HG03108 (cell line): Measurements from ENCODE around the gene LRRC47.
"Not testable (repeated sequence)": the region's sequence is repeated elsewhere in the genome, so short reads cannot be mapped to it uniquely, and the experiment has no call there.

Experiments
- ATAC-seq: cut with Tn5 transposase; IDR thresholded peaks from one replicate; pipeline ENCODE4 v1.9.1; 2021; ENCODE audit warnings: moderate library complexity; ENCODE audit not compliant: unreplicated experiment

Gene LRRC47

DNA sequence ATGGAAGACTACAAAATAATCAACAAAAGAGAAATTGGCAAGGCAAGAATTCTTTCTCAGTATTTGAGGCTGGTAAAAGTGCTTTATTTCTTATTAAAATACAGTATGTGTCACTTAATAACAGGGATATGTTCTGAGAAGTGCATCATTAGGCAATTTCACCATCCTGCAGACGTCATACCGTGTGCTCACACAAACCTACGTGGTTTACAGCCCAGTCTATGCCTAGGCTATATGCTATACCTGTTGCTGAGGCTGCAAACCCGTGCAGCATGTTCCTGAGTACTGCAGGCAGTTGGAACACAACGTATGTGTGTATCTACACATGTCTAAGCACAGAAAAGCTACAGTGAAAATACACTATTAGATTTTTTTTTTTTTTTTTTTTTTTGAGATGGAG is 46.8 kb downstream of the LRRC47 start:
- no peak for ATAC-seq

GRCh38 chr1:3748316-3748900 is 47.9 kb downstream of the LRRC47 start:
- not testable (repeated sequence) for ATAC-seq

DNA sequence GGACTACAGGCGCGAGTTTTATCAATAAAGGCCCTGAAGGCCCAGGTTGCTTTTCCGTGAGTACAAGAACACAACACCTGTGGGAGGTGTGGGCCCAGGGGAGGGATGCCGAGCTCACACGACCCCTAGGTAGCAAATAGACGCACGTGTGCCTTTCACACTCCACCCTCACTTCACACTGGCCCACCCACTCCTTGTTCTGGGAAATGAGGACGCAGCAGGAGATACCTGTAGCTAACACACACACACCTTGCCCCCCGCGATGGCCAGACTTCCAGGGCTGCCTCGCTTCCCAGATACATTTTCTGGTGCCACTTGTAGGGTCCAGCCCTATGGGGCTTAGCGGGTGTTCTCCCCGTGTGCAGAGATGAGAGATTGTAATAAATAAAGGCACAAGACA is 48.4 kb downstream of the LRRC47 start:
- ATAC-seq = no peak

GRCh38 chr1:3747522-3747848 is 48.8 kb downstream of the LRRC47 start:
- no peak for ATAC-seq

DNA sequence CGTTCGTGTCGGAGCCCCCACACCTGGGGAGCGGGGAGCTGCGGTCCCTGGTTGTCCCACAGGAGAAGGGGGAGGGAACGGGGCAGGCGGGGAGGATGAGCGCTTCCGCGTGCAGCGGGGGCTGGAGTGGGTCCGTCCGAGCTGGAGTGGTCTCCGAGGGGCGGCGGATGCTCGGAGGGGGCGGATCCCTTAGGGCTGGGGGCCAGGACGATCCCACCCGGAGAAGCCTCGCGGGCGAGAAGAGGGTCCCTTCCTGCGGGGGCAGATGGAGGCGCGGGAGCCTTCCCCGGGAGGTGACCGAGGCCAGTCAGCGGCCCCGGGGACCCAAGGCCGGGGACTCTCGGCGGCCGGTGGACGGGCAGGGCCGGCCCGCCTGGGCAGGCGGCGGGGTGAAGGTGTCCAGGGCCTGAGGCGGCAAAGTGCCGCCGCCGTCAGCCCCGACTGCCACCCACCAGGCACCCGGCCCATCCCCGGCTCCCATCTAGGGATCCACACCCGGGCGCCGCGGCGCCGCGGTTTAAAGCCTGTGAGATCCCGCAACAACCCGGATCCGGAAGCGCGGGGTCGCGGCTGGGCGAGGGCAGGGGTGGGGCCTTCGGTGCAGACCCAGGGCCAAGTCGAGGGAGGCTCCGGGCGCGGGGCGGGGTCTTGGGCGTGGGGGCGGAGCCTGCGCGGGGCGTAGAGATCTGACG is 49.3 kb downstream of the LRRC47 start:
- ATAC-seq = peak; percentile 84

DNA sequence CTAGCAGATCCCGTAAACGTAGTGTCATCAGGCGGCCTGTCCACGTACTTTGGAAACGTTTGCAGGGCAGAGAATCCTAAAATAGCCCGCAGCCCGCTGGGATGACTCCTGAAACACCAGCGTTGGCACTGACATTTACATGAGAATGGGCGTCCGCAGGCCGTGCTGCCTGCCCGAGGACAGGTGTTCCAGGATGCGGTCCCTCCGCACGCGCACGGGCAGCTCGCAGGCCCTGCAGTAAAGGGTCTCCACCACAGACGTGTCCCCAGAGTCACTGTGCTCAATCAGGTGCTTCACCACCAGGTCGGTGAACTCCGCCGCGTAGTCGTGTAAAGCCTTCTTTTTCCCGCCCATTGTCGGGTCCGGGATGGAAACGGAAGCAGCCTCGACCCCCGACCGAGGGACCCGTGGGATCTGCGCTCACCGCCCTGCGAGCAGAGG is 49.9 kb downstream of the LRRC47 start:
- ATAC-seq = no peak

DNA sequence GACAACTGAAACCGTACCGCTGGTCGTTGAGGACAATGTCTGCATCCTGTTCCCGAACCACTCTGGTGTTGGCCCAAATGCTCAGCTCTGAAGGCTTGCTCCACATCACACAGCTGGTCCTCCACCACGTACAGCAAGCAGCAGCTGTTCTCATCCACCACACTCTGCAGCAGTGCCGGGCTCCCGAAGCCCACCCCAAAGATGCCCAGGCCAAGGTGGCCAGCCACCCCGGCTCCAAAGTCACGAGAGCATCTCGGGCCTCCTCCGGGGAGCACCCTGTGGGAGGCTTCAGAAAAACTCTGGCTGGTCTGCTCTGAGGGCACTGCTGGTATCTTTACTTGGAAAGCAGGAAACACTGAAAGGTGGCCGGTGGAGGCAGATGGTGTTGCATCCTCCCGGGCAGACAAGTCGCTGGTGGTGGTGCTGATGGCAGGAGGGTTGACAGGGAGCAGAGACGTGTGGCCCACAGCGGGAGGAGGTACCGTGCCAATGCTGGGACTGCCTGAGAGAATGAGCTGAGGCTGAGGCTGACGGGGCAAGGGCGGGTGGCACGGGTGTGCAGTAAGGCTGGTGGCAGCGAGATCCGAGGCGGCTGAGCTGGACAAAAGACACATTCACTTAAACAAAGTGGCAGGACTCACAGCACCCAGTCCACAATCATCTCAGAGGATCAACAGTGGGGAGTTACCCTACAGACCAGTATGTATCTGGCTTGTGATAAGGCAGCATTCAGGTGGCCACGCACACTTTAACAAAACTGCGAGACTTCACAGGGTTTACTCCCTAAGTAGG is 50.5 kb downstream of the LRRC47 start:
- no peak for ATAC-seq

DNA sequence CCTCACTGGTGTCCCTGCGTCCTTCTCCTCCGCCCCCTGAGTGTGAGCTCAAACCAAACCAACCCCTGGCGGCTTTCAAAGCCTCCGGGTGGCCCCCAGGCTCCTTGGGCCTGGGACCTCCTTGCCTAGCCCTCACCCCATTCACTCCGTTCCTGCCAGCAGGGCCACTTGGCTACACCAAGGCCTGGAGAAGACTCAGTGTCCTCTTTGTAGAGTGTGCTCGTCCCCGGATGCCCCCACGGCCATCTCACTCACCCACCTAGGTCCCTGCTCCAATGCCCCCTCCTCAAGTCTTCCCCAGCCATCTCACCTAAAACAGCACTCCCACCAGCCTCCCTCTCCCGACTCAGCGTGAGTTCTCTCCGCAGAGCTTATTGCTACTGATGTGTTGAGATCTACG is 51.2 kb downstream of the LRRC47 start:
- no peak for ATAC-seq

DNA sequence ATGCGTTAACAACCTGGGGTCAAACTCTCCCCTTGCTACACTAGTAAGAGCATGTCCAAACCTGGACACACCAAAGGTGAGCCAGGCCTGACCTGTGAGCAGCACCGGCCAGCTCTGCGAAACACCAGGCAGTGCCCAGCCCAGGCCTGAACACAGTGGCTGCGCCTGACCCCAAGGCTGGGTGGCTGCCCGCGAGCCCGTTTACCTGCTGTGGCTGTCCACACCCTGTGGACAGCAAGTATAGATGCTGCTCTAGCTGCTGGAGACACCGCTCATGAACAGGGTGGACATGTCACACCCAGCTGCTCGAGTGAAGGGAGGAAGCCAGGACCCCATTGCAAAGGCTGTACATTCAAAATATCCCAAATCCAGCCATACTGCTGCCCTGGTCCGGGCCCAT is 51.7 kb downstream of the LRRC47 start:
- no peak for ATAC-seq

- no peak for ATAC-seq
These were observed 52.5 kb downstream of the LRRC47 start for GRCh38 chr1:3743826-3744225.

- no peak for ATAC-seq
These were observed 52.9 kb downstream of the LRRC47 start for GRCh38 chr1:3743421-3743820.

DNA sequence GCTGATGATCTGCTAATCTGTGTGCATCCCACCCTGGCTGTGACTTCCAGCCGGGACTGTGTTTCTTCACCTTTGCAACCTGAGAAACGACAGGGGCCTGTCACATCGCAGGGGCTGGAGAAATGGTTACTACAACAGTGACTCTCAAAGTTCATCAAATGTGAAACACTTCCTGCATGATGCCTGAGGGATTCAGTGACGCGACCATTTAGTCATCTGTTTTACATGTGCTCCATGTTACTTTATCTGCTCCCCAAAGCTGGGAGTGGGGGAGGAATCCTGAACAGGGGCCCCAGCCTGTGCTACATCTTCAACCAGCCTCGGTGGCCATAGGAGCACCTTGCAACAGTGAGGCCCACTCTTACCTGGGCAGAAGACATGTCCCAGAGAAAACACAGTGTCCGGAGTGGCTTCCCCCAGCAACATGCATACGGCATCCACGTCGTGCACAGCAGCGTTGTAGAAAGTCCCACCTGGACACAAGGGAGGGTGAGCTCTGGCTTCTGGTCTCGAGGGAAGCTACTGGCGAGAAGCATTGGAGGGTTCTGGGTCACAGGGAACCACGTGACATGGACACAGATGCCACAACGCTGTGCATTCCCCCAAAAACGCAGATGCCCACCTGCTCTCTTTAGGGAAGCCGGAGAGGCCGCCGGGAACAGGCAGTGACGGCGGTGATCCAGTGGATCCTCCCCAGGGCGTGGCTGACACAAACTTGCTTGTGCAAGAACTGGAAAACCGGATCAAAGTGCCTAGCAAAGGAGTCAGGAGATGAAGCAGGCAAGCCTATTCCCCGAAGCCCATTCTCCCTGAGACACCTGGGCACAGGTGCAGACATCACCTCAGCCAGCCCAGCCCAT is 53.6 kb downstream of the LRRC47 start:
- no peak for ATAC-seq

- no peak for ATAC-seq
These were observed 54.5 kb downstream of the LRRC47 start for GRCh38 chr1:3741566-3742438.

- ATAC-seq = no peak
These were observed 55.5 kb downstream of the LRRC47 start for GRCh38 chr1:3740752-3741151.

- ATAC-seq = no peak
These were observed 56.3 kb downstream of the LRRC47 start for GRCh38 chr1:3740042-3740441.

GRCh38 chr1:3738943-3739342 is 57.4 kb downstream of the LRRC47 start:
- ATAC-seq = no peak

DNA sequence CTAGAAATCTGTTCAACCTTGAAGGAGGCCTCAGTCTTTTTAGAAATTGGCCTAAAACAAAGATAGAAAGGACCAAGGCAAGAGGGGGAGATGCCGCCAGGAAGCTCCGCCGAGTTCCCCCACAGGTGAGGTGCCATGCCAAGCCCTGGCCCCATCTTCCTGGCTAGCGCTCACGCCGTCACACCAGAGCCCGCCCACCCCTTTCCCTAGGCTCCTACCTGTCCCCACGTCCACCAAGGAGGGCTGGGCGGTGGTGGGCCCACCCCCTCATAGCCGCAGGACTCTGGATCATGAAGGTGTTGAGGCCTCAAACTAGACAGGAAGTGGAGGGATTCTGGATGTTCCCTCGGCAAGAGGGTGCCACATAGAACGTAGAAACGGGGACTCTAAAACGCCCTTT is 59.6 kb downstream of the LRRC47 start:
- ATAC-seq = no peak

GRCh38 chr1:3736131-3736561 is 60.2 kb downstream of the LRRC47 start:
- ATAC-seq = no peak

DNA sequence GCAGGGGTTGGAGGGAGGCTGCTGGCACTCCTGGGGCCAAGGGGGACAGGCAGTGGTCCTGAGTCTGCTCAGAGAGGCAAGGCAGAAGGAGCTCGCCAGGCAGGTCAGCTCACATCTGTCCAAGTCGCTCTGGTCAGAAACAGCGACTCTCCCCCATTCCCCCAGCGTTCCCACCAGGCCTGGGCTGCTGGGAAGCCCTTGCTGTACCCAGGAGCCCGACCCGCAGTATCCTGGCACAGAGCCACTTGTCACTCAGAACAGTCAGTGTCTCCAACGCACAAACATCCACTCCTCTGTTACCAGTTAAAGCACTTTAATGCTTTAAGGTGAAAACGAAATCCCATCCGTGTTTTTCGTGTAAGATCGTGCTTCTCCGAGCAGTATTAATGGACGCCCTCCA is 60.6 kb downstream of the LRRC47 start:
- ATAC-seq = no peak

DNA sequence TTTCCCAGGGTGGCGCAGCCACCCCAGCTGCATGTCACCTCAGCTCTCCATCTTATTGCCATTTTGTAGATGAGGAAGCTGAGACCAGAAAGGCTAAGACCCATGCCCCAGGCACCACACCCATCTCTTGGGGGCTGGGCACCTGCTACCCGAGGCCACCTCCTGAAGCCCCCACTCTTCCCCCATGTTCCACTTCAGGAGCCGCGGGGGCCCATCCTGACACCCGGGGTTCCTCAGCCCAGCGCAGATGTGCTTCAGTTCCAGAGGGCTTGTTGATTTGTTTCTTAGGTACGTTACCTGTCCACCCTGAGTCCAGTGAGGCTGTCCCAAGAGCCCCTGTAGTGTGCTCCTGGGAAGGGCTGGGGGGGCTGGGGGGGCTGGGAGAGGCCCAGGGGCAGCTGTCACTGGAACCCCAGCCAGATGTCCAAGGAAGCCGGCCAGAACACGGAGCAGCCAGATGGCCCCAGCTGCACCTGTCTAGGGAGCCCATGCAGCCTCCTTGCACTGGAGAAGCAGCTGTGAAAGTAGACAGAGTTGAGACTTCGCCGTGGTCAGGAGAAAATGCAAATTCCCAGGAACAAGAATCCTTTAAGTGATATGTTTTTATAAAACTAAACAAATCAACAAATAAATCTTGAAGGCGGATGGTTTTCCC is 61.1 kb downstream of the LRRC47 start:
- ATAC-seq = no peak
